ENCODE measurements around the gene ATP5F1D. TPM values are rescaled to one million over a fixed set of nuclear protein-coding genes. Genes with fewer than 3 reads are reported as not detected.

Gene ATP5F1D
- total and polyA plus RNA-seq, 2 of the 8 experiments (the other 6 are each of a cell fraction or from before 2014, with no cell fraction given), result 174 to 249 TPM

GRCh38 chr19:1281569-1282287 is 40.2 kb downstream of the ATP5F1D start (continued):
- TF ChIP-seq SAP30 (IDR thresholded peaks at IDR 0.05; ENCODE audit: insufficient read depth, insufficient replicate concordance, low read length) (no peak), SRF (IDR thresholded peaks at IDR 0.05; ENCODE audit: low read depth, low read length) (no peak)

Measured in H1 (cell line).